Measurements from ENCODE around the gene CDC42BPB. TPM values are rescaled to one million over a fixed set of nuclear protein-coding genes. Genes with fewer than 3 reads are reported as not detected.

Gene CDC42BPB
- total and polyA plus RNA-seq, 2 of the 4 experiments (the other 2 are of a cell fraction): 49.1 to 81.4 TPM

- no peaks in the 10 kb centered on the region for H3K9me1 ChIP-seq (ENCODE audit: insufficient read depth, low read length)
- 0 out of 2 replicates have a peak, but pooled peaks have one; percentile 30 for ATAC-seq (ENCODE audit: low read depth)
- H3K4me3 ChIP-seq (ENCODE audit: insufficient read depth, low read depth, low read length): no peak within 1 kb of the TSS
- no peaks in the 10 kb centered on the region for H3K79me1 ChIP-seq (ENCODE audit: low read depth in 1 of 2, low read length in 2 of 2)
- H3K27ac ChIP-seq (ENCODE audit: insufficient read depth, low read length): no peak within 1 kb of the TSS
- peaks cover 34% of the 10 kb centered on the region for H3K27me3 ChIP-seq (ENCODE audit: control insufficient read depth, insufficient read depth, low read length)
- CTCF ChIA-PET: interaction anchor here (1.1 kb wide), 1 partner anchor 90 kb away, joined by 3 read pairs; no protein-coding TSS in a partner anchor
- H2BK15ac ChIP-seq (ENCODE audit: low read depth, low read length): no peak within 1 kb of the TSS
- POLR2A ChIA-PET (ENCODE audit: unreplicated experiment): no interaction called here
- no peak within 1 kb of the TSS for H3K14ac ChIP-seq (replicated peaks; ENCODE audit: low read depth, low read length)
- H3K36me3 ChIP-seq (ENCODE audit: control insufficient read depth, insufficient read depth, low read length): no peaks in the 10 kb centered on the region
- H3K9me3 ChIP-seq (ENCODE audit: control insufficient read depth, insufficient read depth, low read length): no peaks in the 10 kb centered on the region; the same call in 1 of the 2 replicates
- 0 out of 2 replicates have a peak within 1 kb of the TSS, but pooled peaks have one; percentile 24 for H3K9ac ChIP-seq (ENCODE audit: low read depth, low read length)
- dilution Hi-C loops (cut with HindIII; ENCODE audit: low sequenced_read_pairs, unreplicated experiment) (no loop called here), intact Hi-C loops (cut with micrococcal nuclease) (no loop called here), in situ Hi-C loops (cut with MboI; ENCODE audit: low sequenced_read_pairs) (no loop called here)
- no peak within 1 kb of the TSS for H3K4ac ChIP-seq (ENCODE audit: low read depth, low read length)
- H2AFZ ChIP-seq (replicated peaks; ENCODE audit: low read length, poor library complexity): peak within 1 kb of the TSS; percentile 76
- H2BK20ac ChIP-seq (ENCODE audit: low read depth, low read length): no peak within 1 kb of the TSS
- H2AK9ac ChIP-seq (replicated peaks; ENCODE audit: low read depth, low read length, poor library complexity): peak within 1 kb of the TSS; percentile 81
- H3K56ac ChIP-seq (ENCODE audit: extremely low read depth, insufficient read depth, low read length): no peak within 1 kb of the TSS
- H3K4me1 ChIP-seq (ENCODE audit: control insufficient read depth, insufficient read depth, low read length): peaks cover 11% of the 10 kb centered on the region
- BruUV-seq (replicated peaks): no TSS peak
- H2AK5ac ChIP-seq (ENCODE audit: low read depth, low read length): no peak within 1 kb of the TSS
- no peak for TF ChIP-seq BHLHE40 (IDR thresholded peaks at IDR 0.05; ENCODE audit: low read depth, low read length)
- no peak for TF ChIP-seq CHD1 (IDR thresholded peaks at IDR 0.05; ENCODE audit: low read depth, low read length)
- TF ChIP-seq FOS (IDR thresholded peaks at IDR 0.05; ENCODE audit: low read depth, low read length): no peak
- H4K5ac ChIP-seq (ENCODE audit: low read depth, low read length): peak within 1 kb of the TSS; percentile 36; the same call in 1 of the 2 replicates
- no peak within 1 kb of the TSS for H4K91ac ChIP-seq (ENCODE audit: insufficient read depth, low read depth, low read length)
- WGBS, 2 experiments (ENCODE audit: extremely low coverage in 2 of 2, insufficient read length in 1 of 2): 20% methylated on average over 1 of the region's 23 CpGs; no CpG with 5 or more reads in 1 of the 2 experiments
- no peaks in the 10 kb centered on the region; the same call in 1 of the 2 replicates for H4K20me1 ChIP-seq (ENCODE audit: insufficient read depth, low read length)
- DNase-seq: peak; percentile 10
- H2BK120ac ChIP-seq (ENCODE audit: low read depth, low read length): no peak within 1 kb of the TSS
- H3K4me2 ChIP-seq (ENCODE audit: low read depth, low read length): peak within 1 kb of the TSS; percentile 42; the same call in 1 of the 2 replicates
- H4K8ac ChIP-seq (ENCODE audit: low read depth in 2 of 2, low read length in 2 of 2): peak within 1 kb of the TSS; percentile 25 to 41; a peak in 2 of 4 replicates
- H2BK5ac ChIP-seq (ENCODE audit: low read depth, low read length, poor library complexity, severe bottlenecking): no peak within 1 kb of the TSS
- H3K18ac ChIP-seq (ENCODE audit: low read depth, low read length): no peak within 1 kb of the TSS; the same call in 1 of the 2 replicates
- H3K23ac ChIP-seq (ENCODE audit: low read depth, low read length): no peak within 1 kb of the TSS
Observed at GRCh38 chr14:103094406-103095209, 37.3 kb upstream of the CDC42BPB start, which contains the start of gene EXOC3L4. EXOC3L4 (plus strand) TSS chr14:103094725; CDS start chr14:103100220, 5,495 bp downstream.
